H9 (cell line): ENCODE data around the gene NECTIN1. TPM values are rescaled to one million over a fixed set of nuclear protein-coding genes. Genes with fewer than 3 reads are reported as not detected.

ENCODE experiments used
- DNase-seq: peaks from one replicate; pipeline ENCODE4 v3.0.0-alpha.2; 2017
- H2AFZ ChIP-seq: one replicate; pipeline ENCODE4 v1.6.1; 2013; ENCODE audit warnings: mild to moderate bottlenecking, low read length, control low read depth, moderate library complexity
- H2AK5ac ChIP-seq: 2 replicates; pipeline ENCODE4 v1.6.1; 2013; ENCODE audit warnings: low read length, control low read depth, mixed read lengths; ENCODE audit not compliant: insufficient read length
- H2BK120ac ChIP-seq: one replicate; pipeline ENCODE4 v1.6.1; 2013; ENCODE audit warnings: low read depth, mild to moderate bottlenecking, low read length, control low read depth, inconsistent platforms; ENCODE audit not compliant: poor library complexity, severe bottlenecking
- H2BK12ac ChIP-seq: 2 replicates; pipeline ENCODE4 v1.6.1; 2013; ENCODE audit warnings: low read length, control low read depth, mixed read lengths, low read depth; ENCODE audit not compliant: insufficient read length
- H2BK15ac ChIP-seq: 2 replicates; pipeline ENCODE4 v1.6.1; 2013; ENCODE audit warnings: low read depth, low read length, control low read depth
- H2BK20ac ChIP-seq: one replicate; pipeline ENCODE4 v1.6.1; 2013; ENCODE audit warnings: low read depth, mild to moderate bottlenecking, low read length, control low read depth, inconsistent platforms; ENCODE audit not compliant: poor library complexity, severe bottlenecking
- H2BK5ac ChIP-seq: 2 replicates; pipeline ENCODE4 v1.6.1; 2013; ENCODE audit warnings: low read length, control low read depth, mixed read lengths; ENCODE audit not compliant: insufficient read length
- H3K14ac ChIP-seq: 2 replicates; pipeline ENCODE4 v1.6.1; 2013; ENCODE audit warnings: low read length, control low read depth; ENCODE audit not compliant: insufficient read depth
- H3K18ac ChIP-seq: 2 replicates; pipeline ENCODE4 v1.6.1; 2013; ENCODE audit warnings: low read depth, mild to moderate bottlenecking, mixed read lengths, low read length, control low read depth; ENCODE audit not compliant: insufficient read length
- H3K23ac ChIP-seq: 2 replicates; pipeline ENCODE4 v1.6.1; 2013; ENCODE audit warnings: low read length, control low read depth, mixed read lengths, low read depth; ENCODE audit not compliant: insufficient read length
- H3K23me2 ChIP-seq: 2 replicates; pipeline ENCODE4 v1.6.1; 2013; ENCODE audit warnings: low read depth, mild to moderate bottlenecking, mixed read lengths, low read length, control low read depth; ENCODE audit not compliant: insufficient read length, poor library complexity, severe bottlenecking
- H3K27ac ChIP-seq: 2 replicates; pipeline ENCODE4 v1.5.1; 2013; ENCODE audit warnings: low read length, control low read depth, mixed read lengths, low read depth; ENCODE audit not compliant: insufficient read length
- H3K27me3 ChIP-seq: 2 replicates; pipeline ENCODE4 v1.6.1; 2013; ENCODE audit warnings: low read length, control low read depth, inconsistent platforms; ENCODE audit not compliant: insufficient read depth
- H3K4ac ChIP-seq: 2 replicates; pipeline ENCODE4 v1.6.1; 2013; ENCODE audit warnings: low read depth, mild to moderate bottlenecking, control low read depth, inconsistent platforms, low read length, moderate library complexity
- H3K4me1 ChIP-seq: 2 replicates; pipeline ENCODE4 v1.6.1; 2013; ENCODE audit warnings: low read length, control low read depth, inconsistent platforms; ENCODE audit not compliant: insufficient read depth
- H3K4me2 ChIP-seq: 2 replicates; pipeline ENCODE4 v1.6.1; 2013; ENCODE audit warnings: low read length, control low read depth, mixed read lengths; ENCODE audit not compliant: insufficient read length, insufficient read depth
- H3K56ac ChIP-seq: 2 replicates; pipeline ENCODE4 v1.6.1; 2013; ENCODE audit warnings: low read depth, mild to moderate bottlenecking, mixed read lengths, low read length, control low read depth; ENCODE audit not compliant: insufficient read length
- H3K79me1 ChIP-seq: 2 replicates; pipeline ENCODE4 v1.6.1; 2013; ENCODE audit warnings: low read depth, mild to moderate bottlenecking, moderate library complexity, low read length, control low read depth, inconsistent platforms; ENCODE audit not compliant: insufficient read depth, poor library complexity, severe bottlenecking
- H3K79me2 ChIP-seq: 2 replicates; pipeline ENCODE4 v1.6.1; 2013; ENCODE audit warnings: low read length, control low read depth, inconsistent platforms; ENCODE audit not compliant: insufficient read depth
- H3K9ac ChIP-seq: 2 replicates; pipeline ENCODE4 v1.6.1; 2013; ENCODE audit warnings: low read length, control low read depth, mixed read lengths; ENCODE audit not compliant: insufficient read length; ENCODE audit errors: extremely low read depth
- H3K9me3 ChIP-seq: one replicate; pipeline ENCODE4 v1.6.1; 2013; ENCODE audit warnings: low read depth, low read length, inconsistent platforms; ENCODE audit not compliant: control insufficient read depth
- H3T11ph ChIP-seq: one replicate; pipeline ENCODE4 v1.6.1; 2013; ENCODE audit warnings: mild to moderate bottlenecking, low read length, control low read depth, inconsistent platforms
- H4K20me1 ChIP-seq: one replicate; pipeline ENCODE4 v1.6.1; 2013; ENCODE audit not compliant: control insufficient read depth, insufficient read length, insufficient read depth
- H4K5ac ChIP-seq: 2 replicates; pipeline ENCODE4 v1.6.1; 2013; ENCODE audit warnings: low read depth, mild to moderate bottlenecking, mixed read lengths, low read length, control low read depth; ENCODE audit not compliant: insufficient read length
- H4K8ac ChIP-seq: replicated peaks from 2 replicates; pipeline ENCODE4 v1.6.1; 2013; ENCODE audit warnings: low read length, control low read depth, mixed read lengths, low read depth; ENCODE audit not compliant: insufficient read length
- H4K91ac ChIP-seq: 2 replicates; pipeline ENCODE4 v1.6.1; 2013; ENCODE audit warnings: low read depth, mild to moderate bottlenecking, moderate library complexity, mixed read lengths, low read length, control low read depth; ENCODE audit not compliant: insufficient read length
- H3K27ac Mint-ChIP-seq, 3 experiments: 2 replicates in 2 of 3; 3 replicates in 1 of 3; pipeline ENCODE4 v1.8.0; 2020 to 2021; ENCODE audit warnings: mixed read lengths in 3 of 3, mild to moderate bottlenecking in 1 of 3, moderate library complexity in 1 of 3
- H3K27me3 Mint-ChIP-seq: 2 replicates; pipeline ENCODE4 v1.8.0; 2021; ENCODE audit warnings: low read depth, mild to moderate bottlenecking, moderate library complexity, mixed read lengths
- H3K36me3 Mint-ChIP-seq, 3 experiments: 2 replicates in 2 of 3; 3 replicates in 1 of 3; pipeline ENCODE4 v1.8.0; 2020 to 2021; ENCODE audit warnings: low read depth in 3 of 3, mixed read lengths in 3 of 3; ENCODE audit not compliant: insufficient read depth in 1 of 3
- H3K4me1 Mint-ChIP-seq, 2 experiments: 2 replicates each; pipeline ENCODE4 v1.8.0; 2020; ENCODE audit warnings: mixed read lengths in 2 of 2
- H3K4me3 Mint-ChIP-seq, 2 experiments: 2 replicates in 1 of 2; 3 replicates in 1 of 2; pipeline ENCODE4 v1.8.0; 2020 to 2021; ENCODE audit warnings: mild to moderate bottlenecking in 2 of 2, mixed read lengths in 2 of 2, moderate library complexity in 1 of 2
- H3K9me3 Mint-ChIP-seq, 2 experiments: 2 replicates in 1 of 2; 3 replicates in 1 of 2; pipeline ENCODE4 v1.8.0; 2020; ENCODE audit warnings: mild to moderate bottlenecking in 2 of 2, mixed read lengths in 2 of 2, moderate library complexity in 1 of 2
- WGBS: extraction: QIAGEN DNeasy Blood & Tissue Kit; methylation state at CpG from one replicate; pipeline ENCODE4 v1.1.7; 2013; ENCODE audit warnings: missing lambda C conversion rate, low lambda C conversion rate, mixed read lengths; ENCODE audit not compliant: insufficient read length; ENCODE audit errors: extremely low coverage; 5-methylcytosine and 5-hydroxymethylcytosine counted together
- total RNA-seq: library from RNA; stranded (reverse); gene quantifications from 2 replicates; pipeline ENCODE4 v1.2.1, GENCODE V29; 2021
- TF ChIP-seq, protein P1 (sequence below): fragments of 200-600 bp; sonication (generic); conservative IDR thresholded peaks from 3 replicates; pipeline ENCODE4 v1.8.0; 2021; ENCODE audit warnings: antibody characterized with exemption, mild to moderate bottlenecking

Gene NECTIN1
- total RNA-seq, 1 experiment from 2014 or later = 113 TPM

DNA sequence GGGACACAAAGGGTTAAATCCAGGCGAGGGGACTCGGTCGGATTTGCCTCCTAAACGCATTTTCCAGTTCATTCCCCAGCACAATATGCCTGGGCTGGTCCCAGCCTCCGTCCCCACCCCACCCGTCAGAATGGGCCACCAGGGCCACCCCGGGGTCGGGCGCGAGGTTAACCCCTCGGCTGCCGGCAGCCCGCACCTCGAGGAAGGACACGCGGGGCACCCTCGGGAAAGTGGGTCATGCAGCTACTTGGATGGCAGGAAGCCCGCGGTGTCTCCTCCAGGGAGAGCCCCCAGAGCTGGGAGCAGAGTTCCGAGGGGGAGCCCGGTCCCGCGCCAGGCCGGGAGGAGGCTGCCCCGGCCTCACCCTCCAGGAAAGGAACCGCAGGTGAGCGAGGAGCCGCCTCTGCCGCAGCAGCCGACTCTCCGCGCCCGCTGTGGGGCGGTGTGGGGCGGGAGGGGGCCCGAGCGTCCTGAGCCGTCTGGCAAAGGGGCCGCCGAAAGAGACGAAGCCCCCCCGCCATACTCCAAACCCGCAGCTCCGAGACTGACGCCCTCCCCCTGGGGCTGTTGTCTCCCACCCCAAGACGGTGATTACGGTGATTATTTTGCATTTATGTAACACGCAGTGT is 1.4 kb downstream of the NECTIN1 start:
- Histone ChIP-seq H3K9ac (peak overlapping the region; percentile 61), H3K23me2 (peaks cover 11% of the 10 kb centered on the region), H2BK5ac (no peak overlapping the region), H3K56ac (no peak overlapping the region), H3K4ac (no peak overlapping the region), H3K27me3 (no peaks in the 10 kb centered on the region), H2AFZ (no peak overlapping the region), H3K14ac (no peak overlapping the region; the same call in 1 of the 2 replicates), H2AK5ac (no peak overlapping the region), H3T11ph (no peak overlapping the region), H2BK12ac (no peak overlapping the region), H4K20me1 (no peaks in the 10 kb centered on the region), H3K79me2 (peaks cover 39% of the 10 kb centered on the region; the same call in 1 of the 2 replicates), H3K23ac (no peak overlapping the region), H3K4me1 (peaks cover 21% of the 10 kb centered on the region; the same call in 1 of the 2 replicates), H4K8ac (no peak overlapping the region), H3K79me1 (peaks cover 4% of the 10 kb centered on the region), H2BK120ac (no peak overlapping the region), H3K27ac (no peak overlapping the region), H3K4me2 (peak overlapping the region; percentile 83), H2BK15ac (no peak overlapping the region), H3K9me3 (no peaks in the 10 kb centered on the region), H4K91ac (no peak overlapping the region), H3K18ac (no peak overlapping the region), H4K5ac (no peak overlapping the region), H2BK20ac (no peak overlapping the region)
- TF ChIP-seq, protein P1, sequence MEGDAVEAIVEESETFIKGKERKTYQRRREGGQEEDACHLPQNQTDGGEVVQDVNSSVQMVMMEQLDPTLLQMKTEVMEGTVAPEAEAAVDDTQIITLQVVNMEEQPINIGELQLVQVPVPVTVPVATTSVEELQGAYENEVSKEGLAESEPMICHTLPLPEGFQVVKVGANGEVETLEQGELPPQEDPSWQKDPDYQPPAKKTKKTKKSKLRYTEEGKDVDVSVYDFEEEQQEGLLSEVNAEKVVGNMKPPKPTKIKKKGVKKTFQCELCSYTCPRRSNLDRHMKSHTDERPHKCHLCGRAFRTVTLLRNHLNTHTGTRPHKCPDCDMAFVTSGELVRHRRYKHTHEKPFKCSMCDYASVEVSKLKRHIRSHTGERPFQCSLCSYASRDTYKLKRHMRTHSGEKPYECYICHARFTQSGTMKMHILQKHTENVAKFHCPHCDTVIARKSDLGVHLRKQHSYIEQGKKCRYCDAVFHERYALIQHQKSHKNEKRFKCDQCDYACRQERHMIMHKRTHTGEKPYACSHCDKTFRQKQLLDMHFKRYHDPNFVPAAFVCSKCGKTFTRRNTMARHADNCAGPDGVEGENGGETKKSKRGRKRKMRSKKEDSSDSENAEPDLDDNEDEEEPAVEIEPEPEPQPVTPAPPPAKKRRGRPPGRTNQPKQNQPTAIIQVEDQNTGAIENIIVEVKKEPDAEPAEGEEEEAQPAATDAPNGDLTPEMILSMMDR = peak; percentile 19; the same call in 2 of the 3 replicates
- Mint-ChIP-seq H3K27ac (peak overlapping the region in 2 of 3 experiments; percentile 59 to 85; a peak in 2 of 7 replicates), H3K9me3 (no peaks in the 10 kb centered on the region), H3K27me3 (peaks cover 17% of the 10 kb centered on the region), H3K4me3 (peak overlapping the region; percentile 98 to 99), H3K4me1 (peaks cover 45 to 49% of the 10 kb centered on the region in 2 experiments), H3K36me3 (peaks cover 0 to 14% (median 14%) of the 10 kb centered on the region in 3 experiments; a peak in 5 of 7 replicates)
- no CpG with 5 or more reads among the region's 48 CpGs for WGBS
- peak; percentile 66 for DNase-seq
